Peyer's patch (tissue), 4 donors: ENCODE data around the gene LSR. TPM values are rescaled to one million over a fixed set of nuclear protein-coding genes. Genes with fewer than 3 reads are reported as not detected.
A peak's percentile ranks its signal among the peaks of the same experiment; 100 is the strongest.

Experiments
- DNase-seq, 3 donors: peaks; one replicate each; pipeline ENCODE4 v3.0.0-alpha.2; 2017 to 2019
- H3K27ac ChIP-seq, 4 donors: fragments of 200-600 bp; sonication (generic); one replicate each; pipeline ENCODE4 v1.5.1; 2016 to 2019
- H3K27me3 ChIP-seq, 2 donors: fragments of 200-600 bp; sonication (generic); one replicate each; pipeline ENCODE4 v1.5.1; 2019
- H3K36me3 ChIP-seq, 3 donors: fragments of 200-600 bp; sonication (generic); one replicate each; pipeline ENCODE4 v1.5.1; 2016 to 2019
- H3K4me1 ChIP-seq, 4 donors: fragments of 200-600 bp; sonication (generic); one replicate each; pipeline ENCODE4 v1.5.1; 2016 to 2019
- H3K4me3 ChIP-seq, 4 donors: fragments of 200-600 bp; sonication (generic); 1 replicate in 3 of 4; 2 replicates in 1 of 4; pipeline ENCODE4 v1.5.1; 2016 to 2019; ENCODE audit warnings: mild to moderate bottlenecking in 1 of 4
- H3K9me3 ChIP-seq, 4 donors: fragments of 200-600 bp; sonication (generic); one replicate each; pipeline ENCODE4 v1.5.1; 2016 to 2019; ENCODE audit warnings: mild to moderate bottlenecking in 1 of 4
- POLR2A ChIP-seq, 2 donors: fragments of 450-650 bp; IDR thresholded peaks; one replicate each; pipeline ENCODE4 v1.5.1; 2017; ENCODE audit warnings: antibody characterized with exemption in 2 of 2, mild to moderate bottlenecking in 2 of 2, moderate library complexity in 2 of 2
- total RNA-seq, 4 donors: library from RNA; depleted of rRNA; stranded (reverse); fragments of >200 nt; gene quantifications; one replicate each; pipeline ENCODE4 v1.1.0, GENCODE V29; 2016
- TF ChIP-seq, protein P1 (sequence below), 6 experiments: fragments of 450-650 bp in 4 of 6; fragments of 200-600 bp in 2 of 6; sonication (generic) in 1 of 6; IDR thresholded peaks; one replicate each; pipeline ENCODE4 v1.5.1; 2017 to 2019; ENCODE audit warnings: antibody characterized with exemption in 6 of 6, mild to moderate bottlenecking in 3 of 6, moderate library complexity in 1 of 6

Gene LSR
- total RNA-seq, 4 donors from 2014 or later: 28.9 to 214 (median 188) TPM

DNA sequence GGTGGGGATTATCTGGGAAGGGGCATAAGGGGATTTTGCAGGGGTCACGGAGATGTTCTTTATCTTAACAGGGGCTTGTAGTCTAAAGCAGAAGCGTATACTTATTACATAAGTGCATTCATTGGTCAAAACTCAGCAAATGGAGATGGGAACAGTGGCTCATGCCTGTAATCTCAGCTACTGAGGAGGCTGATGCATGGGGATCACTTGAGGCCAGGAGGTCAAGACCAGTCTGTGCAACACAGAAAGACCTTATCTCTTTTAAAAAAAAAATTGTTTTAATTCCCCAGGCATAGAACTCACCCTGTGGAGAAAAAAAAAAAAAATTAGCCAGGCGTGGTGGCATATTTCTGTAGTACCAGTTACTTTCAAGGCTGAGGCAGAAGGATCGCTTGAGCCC, 39.2 kb upstream of the LSR start:
- H3K9me3 ChIP-seq: no peaks in the 10 kb centered on the region
- H3K4me1 ChIP-seq: peaks cover 3 to 53% (median 30%) of the 10 kb centered on the region in 4 donors
- H3K27ac ChIP-seq: peak overlapping the region in 2 of 4 donors; percentile 79 to 80
- DNase-seq: no peak
- no peaks in the 10 kb centered on the region for H3K27me3 ChIP-seq
- no peak overlapping the region for H3K4me3 ChIP-seq
- no peak for TF ChIP-seq POLR2A (IDR thresholded peaks at IDR 0.05)
- TF ChIP-seq, protein P1, sequence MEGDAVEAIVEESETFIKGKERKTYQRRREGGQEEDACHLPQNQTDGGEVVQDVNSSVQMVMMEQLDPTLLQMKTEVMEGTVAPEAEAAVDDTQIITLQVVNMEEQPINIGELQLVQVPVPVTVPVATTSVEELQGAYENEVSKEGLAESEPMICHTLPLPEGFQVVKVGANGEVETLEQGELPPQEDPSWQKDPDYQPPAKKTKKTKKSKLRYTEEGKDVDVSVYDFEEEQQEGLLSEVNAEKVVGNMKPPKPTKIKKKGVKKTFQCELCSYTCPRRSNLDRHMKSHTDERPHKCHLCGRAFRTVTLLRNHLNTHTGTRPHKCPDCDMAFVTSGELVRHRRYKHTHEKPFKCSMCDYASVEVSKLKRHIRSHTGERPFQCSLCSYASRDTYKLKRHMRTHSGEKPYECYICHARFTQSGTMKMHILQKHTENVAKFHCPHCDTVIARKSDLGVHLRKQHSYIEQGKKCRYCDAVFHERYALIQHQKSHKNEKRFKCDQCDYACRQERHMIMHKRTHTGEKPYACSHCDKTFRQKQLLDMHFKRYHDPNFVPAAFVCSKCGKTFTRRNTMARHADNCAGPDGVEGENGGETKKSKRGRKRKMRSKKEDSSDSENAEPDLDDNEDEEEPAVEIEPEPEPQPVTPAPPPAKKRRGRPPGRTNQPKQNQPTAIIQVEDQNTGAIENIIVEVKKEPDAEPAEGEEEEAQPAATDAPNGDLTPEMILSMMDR (IDR thresholded peaks at IDR 0.05): no peak
- no peaks in the 10 kb centered on the region for H3K36me3 ChIP-seq

DNA sequence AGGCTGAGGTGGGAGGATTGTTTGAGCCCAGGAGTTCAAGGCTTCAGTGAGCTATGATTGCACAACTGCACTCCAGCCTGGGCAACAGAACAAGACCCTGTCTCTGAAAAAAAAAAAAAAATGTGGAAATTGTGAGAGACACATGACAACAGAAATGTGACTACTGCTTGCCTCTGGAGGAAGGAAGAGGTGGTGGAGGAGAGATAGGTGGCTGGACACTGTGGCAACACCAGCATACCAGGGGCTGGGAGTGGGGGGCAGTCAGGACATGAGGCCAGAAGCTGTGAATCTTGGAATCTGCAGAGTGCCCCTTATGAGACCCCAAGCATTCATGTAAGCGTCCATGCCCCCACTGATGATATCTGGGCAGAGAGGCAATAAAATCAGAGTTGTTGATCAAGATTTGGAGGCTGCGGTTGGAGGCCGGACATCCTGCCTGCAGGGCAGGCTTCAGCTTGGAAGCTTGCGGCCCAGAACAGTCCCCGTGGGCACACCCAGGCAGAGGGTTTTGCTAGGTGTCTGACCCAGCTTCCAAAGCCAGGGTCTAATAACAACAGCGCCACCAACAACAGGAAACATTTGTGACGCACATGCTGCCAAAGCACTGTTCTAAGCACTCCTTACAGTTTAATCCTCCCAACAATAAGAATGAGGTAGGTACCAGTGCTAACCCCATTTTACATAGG, 37.1 kb upstream of the LSR start:
- peak in 2 of 3 donors; percentile 83 to 93 for DNase-seq
- Histone ChIP-seq H3K4me3 (no peak overlapping the region), H3K36me3 (no peaks in the 10 kb centered on the region), H3K27me3 (no peaks in the 10 kb centered on the region), H3K27ac (peak overlapping the region; percentile 61 to 80 (median 76)), H3K4me1 (peaks cover 3 to 40% (median 27%) of the 10 kb centered on the region in 4 donors), H3K9me3 (no peaks in the 10 kb centered on the region)
- TF ChIP-seq POLR2A (IDR thresholded peaks at IDR 0.05): no peak
- TF ChIP-seq, protein P1 (IDR thresholded peaks at IDR 0.05): no peak

DNA sequence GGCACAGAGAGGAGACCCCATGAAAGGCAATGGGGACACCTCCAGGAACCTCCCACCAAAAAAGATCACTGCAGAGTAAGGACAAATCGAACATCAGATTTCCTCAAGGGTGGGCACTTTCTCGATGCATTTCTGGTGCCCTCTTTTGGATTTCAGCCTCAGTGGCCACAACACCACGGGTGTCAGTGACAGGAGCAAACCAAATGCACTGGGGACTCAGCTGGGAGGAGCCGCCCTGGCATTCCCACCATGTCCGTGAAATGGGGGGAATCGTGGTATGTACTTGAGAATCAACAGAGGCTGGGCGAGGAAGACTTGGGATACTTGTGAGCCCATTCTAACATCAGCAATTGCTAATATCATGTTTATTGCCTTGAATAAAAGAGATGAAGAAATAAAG, 36.6 kb upstream of the LSR start:
- Histone ChIP-seq H3K4me1 (peaks cover 3 to 35% (median 27%) of the 10 kb centered on the region in 4 donors), H3K4me3 (no peak overlapping the region), H3K36me3 (no peaks in the 10 kb centered on the region), H3K9me3 (no peaks in the 10 kb centered on the region), H3K27ac (peak overlapping the region; percentile 61 to 80 (median 76)), H3K27me3 (no peaks in the 10 kb centered on the region)
- DNase-seq: no peak
- TF ChIP-seq, protein P1 (IDR thresholded peaks at IDR 0.05): no peak
- TF ChIP-seq POLR2A (IDR thresholded peaks at IDR 0.05): no peak

DNA sequence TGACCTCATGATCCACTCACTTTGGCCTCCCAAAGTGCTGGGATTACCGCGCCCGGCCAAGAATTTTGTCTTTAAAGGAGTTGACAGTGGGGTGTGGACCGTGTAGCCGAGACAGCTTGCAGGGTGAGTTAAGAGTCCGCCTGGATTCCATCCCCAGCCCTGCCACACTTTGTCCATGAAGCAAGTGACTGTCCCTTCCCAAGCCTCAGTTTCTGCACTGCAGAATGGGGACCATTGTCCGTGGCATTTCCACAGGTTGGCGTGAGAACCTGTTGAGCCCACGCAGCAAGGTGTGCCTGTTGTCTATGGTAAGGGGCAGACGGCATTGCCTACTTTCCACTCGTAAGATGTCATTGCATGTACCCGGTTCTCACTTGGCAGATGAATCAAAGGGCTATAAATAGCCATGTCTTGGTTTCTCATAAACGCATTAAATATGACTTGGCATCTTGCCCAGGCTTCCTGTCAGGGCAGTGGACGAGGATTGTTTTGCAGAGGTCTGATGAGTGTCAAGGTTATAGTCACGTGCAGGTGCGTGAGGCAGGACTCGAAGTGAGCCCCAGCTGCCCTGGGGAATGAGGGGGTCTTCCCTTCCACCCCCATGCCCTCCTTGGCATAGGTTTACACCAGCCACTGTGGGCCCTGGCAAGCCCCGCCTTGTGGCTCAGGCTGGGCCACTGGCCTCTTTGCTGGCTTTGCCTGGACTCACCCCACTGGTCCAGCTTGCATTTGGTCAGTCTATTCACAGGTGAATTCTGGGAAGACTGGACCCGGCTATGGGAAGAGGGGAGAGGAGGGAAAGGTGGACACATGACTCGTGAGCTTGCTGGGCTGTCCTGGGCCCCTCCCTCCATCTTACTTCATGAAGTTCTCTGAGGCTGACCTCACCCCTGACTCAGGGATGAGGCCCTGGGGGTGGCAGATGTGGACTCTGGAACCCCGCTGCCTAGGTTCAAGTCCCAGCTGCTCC, 34.9 kb upstream of the LSR start:
- no peaks in the 10 kb centered on the region for H3K27me3 ChIP-seq

DNA sequence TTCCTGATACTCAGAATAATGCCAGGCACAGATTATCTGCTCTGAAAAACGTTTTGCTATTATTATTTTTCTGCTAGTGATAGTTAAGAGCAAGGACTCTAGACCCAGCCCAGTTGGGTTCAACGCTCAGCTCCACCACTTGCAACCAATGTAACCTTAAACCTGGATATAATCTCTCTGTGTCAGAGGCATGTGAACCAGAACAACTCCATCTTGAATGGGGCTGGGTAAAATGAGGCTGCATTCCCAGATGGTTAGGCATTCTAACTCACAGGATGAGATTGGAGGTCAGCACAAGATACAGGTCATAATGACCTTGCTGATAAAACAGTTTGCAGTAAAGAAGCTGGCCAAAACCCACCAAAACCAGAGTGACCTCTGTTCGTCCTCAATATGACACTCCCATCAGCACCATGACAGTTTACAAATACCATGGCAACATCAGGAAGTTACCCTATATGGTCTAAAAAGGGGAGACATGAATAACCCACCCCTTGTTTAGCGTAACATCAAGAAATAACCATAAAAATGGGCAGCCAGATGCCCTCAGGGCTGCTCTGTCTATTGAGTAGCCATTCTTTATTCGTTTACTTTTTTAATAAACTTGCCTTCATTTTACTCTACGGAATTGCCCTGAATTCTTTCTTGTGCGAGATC, 33.9 kb upstream of the LSR start:
- no peak for DNase-seq
- Histone ChIP-seq H3K36me3 (no peaks in the 10 kb centered on the region), H3K4me1 (peaks cover 3 to 32% (median 23%) of the 10 kb centered on the region in 4 donors), H3K27ac (peak overlapping the region; percentile 76 to 88 (median 80)), H3K27me3 (no peaks in the 10 kb centered on the region), H3K4me3 (no peak overlapping the region), H3K9me3 (no peaks in the 10 kb centered on the region)
- TF ChIP-seq, protein P1 (IDR thresholded peaks at IDR 0.05): no peak
- no peak for TF ChIP-seq POLR2A (IDR thresholded peaks at IDR 0.05)

More for the DNA sequence above, 34.9 kb upstream of the LSR start:
- no peaks in the 10 kb centered on the region for H3K9me3 ChIP-seq
- TF ChIP-seq, protein P1 (IDR thresholded peaks at IDR 0.05): no peak
- TF ChIP-seq POLR2A (IDR thresholded peaks at IDR 0.05): peak in 1 of 2 donors; percentile 35
- peaks cover 3 to 32% (median 23%) of the 10 kb centered on the region in 4 donors for H3K4me1 ChIP-seq
- H3K27ac ChIP-seq: peak overlapping the region; percentile 76 to 88 (median 80)
- no peak overlapping the region for H3K4me3 ChIP-seq
- no peaks in the 10 kb centered on the region for H3K36me3 ChIP-seq
- DNase-seq: peak; percentile 70 to 94 (median 92)
